GM19099 (cell line): ENCODE results near the gene KRT79.

Source experiments
- POLR2A ChIP-seq: IDR thresholded peaks from 3 replicates; pipeline ENCODE4 v1.6.1; 2011; ENCODE audit warnings: low read depth; ENCODE audit not compliant: insufficient read length; ENCODE audit errors: extremely low read depth

The KRT79 gene

DNA sequence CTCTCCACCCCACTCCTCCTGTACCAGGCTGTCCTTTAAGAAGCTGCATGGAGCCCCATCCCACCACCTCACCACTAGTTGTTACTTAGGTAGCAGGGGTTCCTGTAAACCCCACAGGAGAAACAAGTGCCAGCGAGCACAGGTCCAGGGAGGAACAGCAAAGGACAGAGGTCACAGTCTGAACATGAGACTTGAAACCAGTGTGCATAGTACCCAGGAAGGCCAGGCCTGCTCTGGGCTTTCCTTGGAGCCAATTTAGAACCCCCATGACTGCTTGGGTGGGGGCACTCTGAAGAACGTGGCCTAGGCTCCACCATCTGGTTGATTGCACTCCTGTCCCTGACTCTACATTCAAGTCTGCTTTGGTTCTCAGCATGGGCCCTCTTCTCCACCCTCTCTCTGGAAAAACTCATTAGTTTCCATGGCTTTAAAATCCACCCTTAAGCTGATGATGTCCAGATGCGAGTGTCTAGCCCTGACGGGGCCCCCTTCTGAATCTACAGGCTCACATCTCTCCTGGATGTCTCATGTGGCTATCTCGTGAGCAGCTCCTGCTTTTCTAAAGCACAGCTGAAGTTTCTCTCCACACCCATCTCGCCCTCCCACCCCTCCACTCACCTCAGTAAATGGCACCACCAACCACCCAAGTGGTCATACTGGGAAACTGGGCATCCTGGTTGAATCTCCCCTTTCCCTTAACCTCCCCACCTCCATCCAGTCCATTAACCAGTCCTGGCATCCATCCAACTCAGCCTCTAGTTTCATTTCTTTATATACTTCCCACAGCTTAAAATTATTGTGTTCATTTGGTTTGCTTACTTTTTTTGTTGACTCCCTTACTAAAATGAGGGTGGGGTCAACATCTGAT lies 46.6 kb downstream of the KRT79 start:
- TF ChIP-seq POLR2A, result no peak

DNA sequence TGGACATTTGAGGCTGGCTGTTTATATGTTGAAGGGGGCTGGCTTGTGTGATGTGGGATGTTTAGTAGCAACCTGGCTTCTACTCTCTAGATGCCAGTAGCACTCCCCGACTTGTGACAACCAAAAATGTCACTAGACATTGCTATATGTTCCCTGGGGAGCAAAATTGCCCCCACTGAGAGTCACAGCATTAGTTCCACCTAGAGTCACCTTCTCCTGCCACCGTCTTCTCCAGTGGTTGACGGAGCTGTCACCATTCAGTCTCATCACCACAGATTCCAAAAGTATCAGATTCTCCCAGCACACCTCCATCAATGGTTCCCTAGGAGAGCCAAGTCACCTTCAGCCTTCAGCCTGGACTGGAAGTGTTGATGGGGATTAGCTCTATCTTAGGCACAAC lies 49.2 kb downstream of the KRT79 start:
- TF ChIP-seq POLR2A, result no peak

DNA sequence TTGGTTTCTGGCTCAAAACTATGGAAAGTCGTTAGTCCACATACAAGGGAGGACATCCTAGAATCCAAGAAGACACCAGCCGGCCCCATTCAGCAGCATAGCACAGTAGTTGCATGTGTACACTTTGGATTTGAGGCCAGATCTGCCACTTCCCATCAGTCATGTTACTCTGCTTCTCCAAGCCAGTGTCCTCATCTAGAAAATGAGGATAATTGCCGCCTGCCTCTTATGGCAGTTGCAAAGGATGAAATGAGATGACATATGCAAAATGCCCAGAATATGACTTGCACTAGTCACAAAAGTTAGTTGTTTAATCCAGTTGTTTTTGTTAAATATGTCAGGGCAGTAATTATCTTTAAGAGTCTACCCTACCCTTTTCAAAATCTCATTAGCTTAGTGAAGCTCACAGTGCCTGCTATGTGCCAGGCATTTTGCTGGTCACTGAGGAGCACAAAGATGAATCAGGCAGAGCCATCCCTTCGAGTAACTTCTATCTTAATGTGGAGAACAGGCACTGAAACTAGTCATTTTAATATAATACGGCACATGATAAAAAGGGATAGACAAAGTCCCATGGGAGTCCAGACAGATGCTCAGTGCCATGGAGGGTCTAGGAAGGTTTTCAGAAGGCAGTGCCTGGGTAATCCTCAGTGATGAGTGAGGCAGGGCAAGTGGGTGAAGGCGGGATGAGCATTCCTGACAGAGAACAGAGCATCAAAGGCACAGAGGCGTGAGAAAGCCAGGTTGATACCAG lies 50.4 kb downstream of the KRT79 start:
- no peak for TF ChIP-seq POLR2A

DNA sequence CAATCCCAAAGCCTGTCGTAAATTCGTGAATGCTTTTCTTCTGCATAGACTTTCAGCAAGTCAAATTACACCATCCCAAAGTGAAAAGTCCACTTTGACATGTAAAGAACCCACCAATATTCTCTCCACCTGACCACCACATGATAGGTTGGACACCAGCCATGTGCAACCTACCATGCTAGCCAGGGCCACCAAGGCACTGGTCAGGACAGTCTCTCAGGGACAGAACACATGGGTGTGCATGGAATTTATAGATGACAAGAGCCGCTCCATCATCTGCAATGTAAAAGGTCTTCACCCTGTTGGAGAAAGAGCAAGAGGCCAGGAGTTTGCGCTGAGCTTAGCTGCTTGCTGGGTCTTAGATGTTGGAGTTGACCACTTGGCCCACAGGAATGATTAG lies 51.6 kb downstream of the KRT79 start:
- no peak for TF ChIP-seq POLR2A

DNA sequence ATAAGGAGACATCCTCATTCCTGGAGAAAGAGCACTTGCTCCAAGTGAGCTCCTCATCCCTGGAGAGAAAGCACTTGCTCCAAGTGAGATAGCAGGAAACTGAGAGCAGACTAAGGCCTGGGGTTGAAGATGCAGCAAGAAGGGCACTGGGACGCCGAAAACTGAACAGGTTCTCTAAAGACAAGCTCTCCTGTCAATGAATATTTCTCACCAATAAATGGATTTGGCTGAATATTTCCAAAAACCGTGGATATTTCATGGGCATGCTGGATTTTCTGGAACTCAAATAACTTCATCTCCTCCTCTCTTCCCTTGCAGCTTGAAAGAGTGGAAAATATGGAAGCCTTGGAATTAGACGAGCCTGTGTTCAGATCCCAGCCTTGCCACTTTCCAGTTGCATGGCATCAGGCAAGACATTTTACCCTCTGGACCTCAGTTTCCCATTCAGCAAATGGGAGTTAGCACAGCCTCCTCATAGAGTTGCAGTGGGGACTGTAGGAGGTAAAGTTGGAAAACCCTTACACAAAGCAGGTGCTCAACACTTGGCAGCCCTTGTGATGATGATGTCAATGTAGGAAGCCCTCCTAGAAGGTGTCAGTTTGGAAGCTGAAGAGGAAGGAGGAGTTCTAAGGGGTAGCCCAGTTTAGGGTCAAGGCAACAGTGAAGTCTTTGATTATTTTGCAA lies 52.6 kb downstream of the KRT79 start:
- TF ChIP-seq POLR2A, result no peak

DNA sequence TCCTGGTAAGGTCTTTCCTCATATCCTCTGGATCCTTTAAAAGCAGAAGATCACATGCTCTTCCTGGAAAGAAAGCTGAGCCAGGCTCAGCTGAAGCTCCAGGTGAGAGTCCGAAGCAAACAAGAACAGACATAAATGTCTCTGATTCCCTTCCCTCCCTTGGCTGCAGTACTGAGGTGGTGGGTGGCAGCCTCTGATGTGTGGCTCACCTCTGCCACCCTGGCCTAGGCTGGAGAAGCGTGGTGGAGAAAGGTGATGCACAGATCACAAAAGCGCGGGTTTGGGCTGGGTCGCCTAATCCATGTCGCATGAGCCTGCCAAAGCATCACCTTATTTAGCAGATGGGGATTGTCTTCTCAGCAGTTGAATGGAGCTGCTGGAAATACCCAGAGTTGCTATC lies 54.2 kb downstream of the KRT79 start:
- TF ChIP-seq POLR2A, result no peak

DNA sequence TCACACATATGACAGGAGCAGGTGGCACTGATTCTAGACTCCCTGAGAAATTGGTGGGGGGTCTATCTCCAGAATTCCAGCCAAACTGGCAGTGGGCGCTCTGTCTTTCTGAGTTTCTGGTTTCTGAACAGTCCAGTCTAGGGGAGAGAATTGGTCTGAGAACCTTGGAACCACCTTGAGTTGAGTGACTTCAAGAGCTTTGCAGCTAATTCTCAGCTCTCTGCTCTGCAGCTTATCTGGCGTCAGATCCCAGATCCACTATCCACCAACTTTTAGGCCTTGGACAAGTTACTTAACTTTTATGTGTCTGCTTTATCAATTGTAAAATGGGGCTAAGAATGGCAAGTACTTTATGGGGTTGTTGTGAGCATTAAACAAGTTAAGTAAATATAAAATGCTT lies 55.3 kb downstream of the KRT79 start:
- TF ChIP-seq POLR2A, result no peak

DNA sequence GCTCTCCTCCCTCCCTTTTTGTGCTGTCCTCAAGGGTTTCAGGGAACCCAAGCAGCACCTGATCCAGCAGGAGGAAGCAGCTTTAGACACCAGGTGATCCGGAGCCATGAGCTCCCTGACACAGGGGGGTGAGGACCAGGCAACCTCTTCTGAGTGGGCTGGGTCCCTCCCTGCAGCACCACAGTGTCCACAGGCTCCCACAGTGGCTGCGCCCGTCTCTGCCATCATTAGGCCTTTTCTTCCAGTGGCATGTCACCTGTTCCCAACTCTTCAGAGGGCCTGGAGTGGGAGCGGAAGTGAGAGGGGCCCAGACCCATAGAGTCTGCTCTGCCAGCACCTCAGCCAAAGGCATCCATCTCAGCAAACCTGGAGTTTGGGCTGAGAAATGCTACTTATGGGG lies 56.5 kb downstream of the KRT79 start:
- no peak for TF ChIP-seq POLR2A

DNA sequence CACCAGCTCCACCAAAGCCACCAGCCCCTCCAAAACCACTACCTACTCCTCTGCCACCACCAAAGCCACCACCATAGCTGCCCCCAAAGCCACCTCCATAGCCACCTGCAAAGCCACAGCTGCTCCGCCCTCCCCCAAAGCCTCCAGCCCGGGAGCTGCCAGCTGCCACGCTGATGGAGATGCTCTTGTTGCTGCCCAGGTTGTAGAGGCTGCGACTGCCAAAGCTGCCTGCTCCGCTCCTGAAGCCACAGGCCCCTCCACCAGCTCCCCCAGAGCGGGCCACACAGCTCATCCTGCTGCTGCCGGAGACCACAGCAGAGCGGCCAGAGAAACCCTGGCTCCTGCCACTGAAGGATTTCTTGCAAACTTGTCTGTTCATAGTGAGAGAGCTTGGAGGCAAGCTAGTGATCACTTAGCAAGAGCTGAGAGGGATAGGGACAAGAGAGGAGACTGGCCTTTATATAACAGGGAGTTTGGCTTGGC lies 57.2 kb downstream of the KRT79 start, which contains the start of gene KRT76:
KRT76 (minus strand) TSS at position 433 of the 483 bp plus-strand sequence; CDS start at position 379, 54 bp downstream.
- no peak for TF ChIP-seq POLR2A

DNA sequence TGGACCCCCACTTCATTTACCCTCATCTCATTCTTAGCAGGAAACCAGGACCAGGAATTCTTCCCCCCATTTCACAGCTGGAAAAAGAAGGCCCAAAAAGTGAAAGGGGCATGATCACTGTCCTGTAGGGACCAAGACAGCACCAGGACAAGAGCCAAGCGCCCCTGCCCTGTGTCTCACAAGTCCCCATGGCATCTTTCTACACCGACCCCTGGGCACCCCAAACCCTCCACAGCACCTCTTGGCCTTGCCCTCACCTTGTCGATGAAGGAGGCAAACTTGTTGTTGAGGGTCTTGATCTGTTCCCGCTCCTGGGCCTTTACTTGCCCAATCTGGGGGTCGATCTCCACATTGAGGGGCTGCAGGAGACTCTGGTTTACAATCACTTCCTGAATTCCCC lies 57.7 kb downstream of the KRT79 start:
- TF ChIP-seq POLR2A, result no peak

DNA sequence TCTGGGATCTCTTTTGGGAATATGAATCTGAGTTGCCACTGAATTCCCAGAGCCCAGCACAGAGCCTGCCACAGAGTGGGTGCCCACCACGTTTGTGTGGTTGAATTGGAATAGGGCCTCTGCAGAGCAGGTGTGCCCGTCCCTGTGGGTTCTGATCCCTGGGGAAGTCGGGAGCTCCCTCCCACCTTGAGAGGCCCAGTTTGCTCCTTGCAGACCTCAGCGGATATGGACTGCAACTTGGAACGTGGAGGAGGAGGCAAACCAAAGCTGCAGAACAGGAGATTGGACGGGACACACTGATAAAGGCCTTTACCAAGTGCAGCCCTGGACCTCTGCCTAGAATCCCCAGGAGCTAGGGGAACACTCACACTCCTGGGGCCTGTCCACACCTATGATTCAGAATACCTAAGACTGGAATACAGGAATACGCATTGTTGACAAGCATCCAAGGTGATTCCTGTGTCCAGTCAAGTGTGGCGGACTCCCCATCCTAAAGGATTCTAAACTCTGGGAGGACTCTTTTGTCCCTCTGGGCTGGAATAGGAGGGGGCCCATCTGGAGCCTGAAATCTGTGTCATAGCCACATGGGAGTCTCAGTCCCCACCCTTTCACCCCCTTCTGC lies 59.4 kb downstream of the KRT79 start:
- TF ChIP-seq POLR2A, result no peak

DNA sequence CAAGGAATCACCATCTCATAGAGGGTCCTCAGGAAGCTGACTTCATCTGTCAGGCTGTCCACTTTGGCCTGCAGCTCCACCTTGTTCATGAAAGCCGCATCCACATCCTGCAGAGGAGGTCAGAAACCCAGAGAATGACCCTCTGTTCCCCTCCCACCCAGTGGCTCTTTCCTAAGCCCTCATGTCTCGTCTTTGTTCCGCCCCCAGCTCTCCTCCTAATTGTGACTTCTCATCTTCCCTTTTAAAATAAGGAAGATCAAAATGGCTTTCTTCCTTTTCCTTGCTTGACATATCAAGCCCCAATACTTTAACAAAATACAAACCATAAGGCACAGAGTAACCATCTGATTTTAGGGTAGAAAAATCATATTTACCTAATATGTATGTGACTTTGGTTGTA lies 61.3 kb downstream of the KRT79 start:
- no peak for TF ChIP-seq POLR2A

DNA sequence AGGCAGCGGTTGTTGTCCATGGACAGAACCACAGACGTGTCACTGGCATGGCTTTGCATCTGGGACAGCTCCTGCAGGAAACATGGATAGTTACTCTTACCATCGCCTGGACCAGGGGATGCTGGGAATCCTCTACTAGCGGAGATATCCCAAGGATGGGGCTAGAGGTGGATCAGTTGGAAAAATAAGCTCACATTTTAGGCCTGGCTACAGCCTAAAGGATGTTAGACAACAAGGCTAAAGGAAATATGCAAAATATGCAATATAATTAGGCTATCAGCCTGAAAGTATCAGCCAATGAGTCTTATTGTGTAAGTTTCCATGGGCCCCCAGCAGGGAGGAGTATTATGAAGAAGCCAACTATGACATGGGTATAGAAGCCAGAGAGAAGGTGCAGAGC lies 61.9 kb downstream of the KRT79 start:
- TF ChIP-seq POLR2A, result no peak

DNA sequence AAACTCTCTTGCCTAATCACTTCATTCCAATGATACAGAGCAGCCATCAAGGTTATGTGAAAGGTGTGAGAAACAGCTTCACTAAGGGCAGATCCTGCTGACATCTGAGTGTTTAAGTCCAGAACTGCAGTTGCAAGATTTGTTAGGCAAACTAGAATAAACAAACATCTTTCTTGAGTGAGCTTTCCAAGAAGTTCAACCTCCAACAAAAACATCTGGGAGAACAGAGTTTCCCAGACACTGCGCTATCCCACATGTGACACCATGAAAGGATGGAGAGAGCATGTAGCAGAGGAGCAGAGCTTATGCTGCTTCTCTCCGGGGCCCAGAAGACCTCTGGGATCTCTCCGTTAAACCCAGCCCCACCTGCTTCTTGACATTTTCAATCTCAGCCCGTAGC lies 62.6 kb downstream of the KRT79 start:
- no peak for TF ChIP-seq POLR2A
